ENCODE data around the gene HECTD4. TPM values are rescaled to one million over a fixed set of nuclear protein-coding genes. Genes with fewer than 3 reads are reported as not detected.

The HECTD4 gene, protein sequence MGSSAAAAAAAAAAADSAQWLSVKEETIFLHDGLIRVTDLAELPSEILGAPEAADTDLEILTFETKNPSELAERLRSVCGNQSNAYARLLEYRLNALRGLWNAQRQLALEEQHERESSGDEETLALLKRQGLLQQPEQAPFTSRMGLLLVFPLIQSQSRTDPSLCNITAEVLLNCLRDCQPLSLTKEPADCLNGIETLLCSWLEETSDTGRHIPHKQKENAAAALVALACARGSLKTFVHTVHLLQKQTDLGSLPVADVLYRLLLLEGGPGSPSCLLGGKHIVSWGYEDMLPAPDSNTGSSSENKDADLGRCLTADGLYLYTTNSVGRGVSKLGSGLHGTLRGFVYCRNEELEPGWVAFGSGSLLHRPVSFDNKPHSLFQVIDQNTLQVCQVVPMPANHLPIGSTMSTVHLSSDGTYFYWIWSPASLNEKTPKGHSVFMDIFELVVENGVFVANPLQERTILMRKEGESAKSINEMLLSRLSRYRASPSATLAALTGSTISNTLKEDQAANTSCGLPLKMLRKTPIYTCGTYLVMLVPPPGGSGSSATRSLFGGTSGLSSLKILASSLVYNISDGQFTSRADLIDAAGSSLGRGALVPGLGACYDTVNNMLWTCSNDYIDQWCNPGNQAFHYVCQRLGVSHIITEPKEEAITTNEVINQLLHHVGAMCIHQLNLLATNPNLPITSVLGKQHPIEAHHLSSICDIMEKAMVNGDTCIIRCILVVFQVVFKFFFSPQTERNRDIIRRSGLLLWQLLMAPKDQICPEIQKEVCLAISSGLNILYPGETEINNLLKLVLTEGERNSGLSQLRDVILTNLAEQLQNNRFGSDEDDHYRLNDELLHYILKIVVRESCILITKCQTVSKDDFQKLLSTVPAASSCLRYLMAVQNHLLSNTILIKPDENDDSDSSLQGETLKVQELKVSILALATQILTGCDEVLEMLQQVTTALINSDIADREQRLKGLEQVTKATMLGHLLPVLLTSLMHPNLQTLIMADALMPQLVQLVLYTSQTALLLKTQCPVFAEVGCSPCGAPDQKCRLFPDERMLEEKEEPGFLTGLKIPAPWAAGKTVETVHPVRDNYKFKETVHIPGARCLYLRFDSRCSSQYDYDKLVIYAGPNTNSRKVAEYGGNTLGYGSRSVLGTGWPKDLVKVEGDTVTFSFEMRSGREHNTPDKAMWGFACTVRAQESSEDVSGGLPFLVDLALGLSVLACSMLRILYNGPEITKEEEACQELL (N-terminal part only)
- total RNA-seq: 10 to 100 TPM; 39.3 to 47.8 TPM

DNA sequence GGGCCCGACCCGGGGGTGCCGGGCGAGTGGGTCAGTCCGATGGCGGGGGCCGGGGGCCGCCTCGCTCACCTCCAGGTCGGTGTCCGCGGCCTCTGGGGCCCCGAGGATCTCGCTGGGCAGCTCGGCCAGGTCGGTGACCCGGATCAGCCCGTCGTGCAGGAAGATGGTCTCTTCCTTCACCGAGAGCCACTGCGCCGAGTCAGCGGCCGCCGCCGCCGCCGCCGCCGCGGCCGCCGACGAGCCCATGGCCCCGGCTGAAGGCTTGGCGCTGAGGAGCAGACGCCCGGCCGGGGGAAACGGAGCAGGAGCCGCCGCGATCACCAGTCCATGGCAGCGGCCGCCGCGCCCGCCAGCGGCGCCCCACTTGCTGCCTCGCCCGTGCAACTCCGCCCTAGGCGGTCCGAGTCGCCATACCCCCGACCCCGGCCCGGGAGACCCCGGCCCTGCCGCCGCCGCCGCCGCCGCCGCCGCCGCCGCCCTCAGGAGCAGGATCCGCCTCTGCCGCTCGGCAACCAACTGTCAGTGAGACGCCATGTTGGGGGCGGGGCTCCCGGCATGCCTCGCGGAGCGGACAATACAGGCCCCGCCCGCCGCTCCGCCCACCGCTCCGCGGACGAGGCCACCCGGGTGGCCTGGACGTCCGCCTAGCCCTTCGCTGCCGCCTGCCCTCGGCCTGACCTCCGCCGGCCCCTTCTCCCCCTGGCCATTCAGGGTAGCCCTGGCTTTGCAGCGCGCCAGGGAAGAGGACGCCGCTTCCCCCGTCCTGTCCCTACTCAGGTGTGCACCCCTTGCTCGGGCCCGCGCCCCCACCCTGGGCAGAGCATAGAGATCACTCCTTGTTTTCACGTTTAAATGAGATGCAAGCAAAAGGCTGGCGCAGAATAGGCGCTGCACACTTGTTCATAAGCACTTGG is at the start of gene HECTD4:
TSS of gene HECTD4 (minus strand) at position 549 of the 914 bp plus-strand sequence. CDS start at position 246, 303 bp downstream.
- H3K4me1 Mint-ChIP-seq (ENCODE audit: low read depth): peaks cover 27% of the 10 kb centered on the region
- DNase-seq: peak; percentile 95
- peak within 1 kb of the TSS; percentile 92 for H3K27ac Mint-ChIP-seq
- ATAC-seq: peak; percentile 98
- H3K36me3 Mint-ChIP-seq (ENCODE audit: low read depth): peaks cover 3% of the 10 kb centered on the region
- no peaks in the 10 kb centered on the region for H3K27me3 Mint-ChIP-seq (ENCODE audit: low read depth)
- H3K9me3 Mint-ChIP-seq (ENCODE audit: insufficient read depth): no peaks in the 10 kb centered on the region
- ChIA-PET POLR2A (no interaction called here), CTCF (interaction anchor here (1.2 kb wide), 1 partner anchor 184 kb away, joined by 4 read pairs; no protein-coding TSS in a partner anchor)
- H3K4me3 Mint-ChIP-seq: peak within 1 kb of the TSS; percentile 97

DNA sequence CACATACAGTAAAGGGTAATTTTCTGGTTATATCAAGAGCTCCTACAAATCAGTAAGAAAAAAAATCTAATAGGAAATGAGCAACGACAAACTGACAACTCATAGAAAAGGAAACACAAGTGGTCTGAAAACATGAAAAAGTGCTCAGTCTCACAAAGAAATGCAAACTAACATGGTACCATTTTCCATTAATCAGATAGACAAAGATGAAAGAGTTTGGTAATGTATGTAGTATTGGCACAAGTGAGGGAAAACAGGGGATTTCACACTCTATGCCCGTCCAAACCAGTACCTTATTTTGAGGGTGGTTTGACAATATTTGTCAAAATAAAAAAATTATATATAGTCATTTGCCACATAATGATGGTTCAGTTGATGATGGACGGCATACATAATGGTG is 49.7 kb upstream of the HECTD4 start:
- Mint-ChIP-seq H3K36me3 (ENCODE audit: low read depth) (peaks cover 19% of the 10 kb centered on the region), H3K4me3 (no peak overlapping the region), H3K9me3 (ENCODE audit: insufficient read depth) (no peaks in the 10 kb centered on the region), H3K27me3 (ENCODE audit: low read depth) (no peaks in the 10 kb centered on the region), H3K4me1 (ENCODE audit: low read depth) (peaks cover 18% of the 10 kb centered on the region), H3K27ac (peak overlapping the region; percentile 7)
- ATAC-seq (no peak), DNase-seq (no peak)
- POLR2A ChIA-PET: no interaction called here
- CTCF ChIA-PET: no interaction called here

- CTCF ChIA-PET: no interaction called here
- peaks cover 22% of the 10 kb centered on the region for H3K36me3 Mint-ChIP-seq (ENCODE audit: low read depth)
- DNase-seq (no peak), ATAC-seq (peak; percentile 32)
- H3K4me3 Mint-ChIP-seq: no peak overlapping the region
- no peaks in the 10 kb centered on the region for H3K9me3 Mint-ChIP-seq (ENCODE audit: insufficient read depth)
- no peak overlapping the region for H3K27ac Mint-ChIP-seq
- H3K4me1 Mint-ChIP-seq (ENCODE audit: low read depth): peaks cover 18% of the 10 kb centered on the region
- H3K27me3 Mint-ChIP-seq (ENCODE audit: low read depth): no peaks in the 10 kb centered on the region
- POLR2A ChIA-PET: no interaction called here
Measured at GRCh38 chr12:112430929-112431328, 48.7 kb upstream of the HECTD4 start.

GRCh38 chr12:112427760-112428159 is 45.5 kb upstream of the HECTD4 start:
- no peaks in the 10 kb centered on the region for H3K27me3 Mint-ChIP-seq (ENCODE audit: low read depth)
- H3K9me3 Mint-ChIP-seq (ENCODE audit: insufficient read depth): no peaks in the 10 kb centered on the region
- H3K4me1 Mint-ChIP-seq (ENCODE audit: low read depth): peaks cover 26% of the 10 kb centered on the region
- ATAC-seq (no peak), DNase-seq (no peak)
- peaks cover 29% of the 10 kb centered on the region for H3K36me3 Mint-ChIP-seq (ENCODE audit: low read depth)
- CTCF ChIA-PET: no interaction called here
- no peak overlapping the region for H3K4me3 Mint-ChIP-seq
- H3K27ac Mint-ChIP-seq: no peak overlapping the region
- POLR2A ChIA-PET: interaction anchor here (1.2 kb wide), 1 partner anchor 9 kb away, joined by 3 read pairs; the partner anchor contains the start of gene PTPN11

DNA sequence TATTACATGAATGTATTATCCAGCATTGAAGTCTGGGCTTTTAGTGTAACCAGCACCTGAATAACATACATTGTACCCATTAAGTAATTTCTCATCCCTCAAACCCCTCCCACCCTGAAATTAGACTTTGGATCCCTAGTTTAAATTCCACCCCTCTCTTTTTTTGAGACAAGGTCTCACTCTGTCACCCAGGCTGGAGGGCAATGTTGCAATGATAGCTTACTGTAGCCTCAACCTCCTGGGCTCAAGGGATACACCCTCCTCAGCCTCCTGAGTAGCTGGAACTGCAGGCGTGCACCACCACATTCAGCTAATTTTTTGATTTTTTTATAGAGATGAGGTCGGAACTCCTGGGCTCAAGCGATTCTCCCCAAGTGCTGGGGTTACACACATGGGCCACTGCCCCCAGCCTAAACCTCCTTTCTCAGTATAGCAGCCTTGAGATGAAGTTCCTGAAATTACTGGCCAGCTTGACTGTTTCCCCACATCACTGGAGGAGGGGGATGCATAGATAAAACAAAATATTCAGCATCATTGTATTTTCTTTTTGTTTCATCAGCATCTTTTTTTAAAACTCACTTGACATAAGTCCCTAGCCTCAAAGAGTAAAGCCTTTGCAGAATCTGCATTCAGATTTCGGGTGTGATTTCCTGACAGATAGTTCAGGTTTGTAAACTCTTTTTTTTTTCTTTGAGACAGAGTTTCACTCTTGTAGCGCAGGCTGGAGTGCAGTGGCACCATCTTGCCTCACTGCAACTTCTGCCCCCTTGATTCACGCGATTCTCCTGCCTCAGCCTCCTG is 43.6 kb upstream of the HECTD4 start:
- Mint-ChIP-seq H3K4me1 (ENCODE audit: low read depth) (peaks cover 29% of the 10 kb centered on the region), H3K27me3 (ENCODE audit: low read depth) (no peaks in the 10 kb centered on the region), H3K9me3 (ENCODE audit: insufficient read depth) (no peaks in the 10 kb centered on the region), H3K36me3 (ENCODE audit: low read depth) (peaks cover 22% of the 10 kb centered on the region), H3K27ac (no peak overlapping the region), H3K4me3 (no peak overlapping the region)
- POLR2A ChIA-PET: no interaction called here
- DNase-seq (no peak), ATAC-seq (no peak)
- CTCF ChIA-PET: interaction anchor here (0.7 kb wide), 1 partner anchor 92 kb away, joined by 3 read pairs; no protein-coding TSS in a partner anchor

DNA sequence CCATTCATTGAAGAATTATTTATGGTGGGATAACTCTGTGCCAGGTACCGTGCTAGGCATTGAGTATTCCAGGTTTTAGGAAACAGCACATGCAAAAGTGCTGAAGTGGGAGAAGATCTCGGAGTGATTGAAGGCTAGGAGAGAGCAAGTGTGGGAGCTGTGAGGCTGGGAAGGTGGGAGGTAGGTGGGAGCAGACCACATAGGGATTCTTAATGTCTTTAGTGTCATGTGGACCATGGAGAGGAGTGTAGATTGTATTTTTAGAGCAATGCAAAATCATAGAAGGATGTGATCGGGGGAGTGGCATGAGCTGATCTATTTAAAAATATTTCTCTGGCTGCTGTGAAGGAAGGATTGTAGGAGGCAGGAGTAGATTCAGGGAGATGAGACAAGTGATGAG is 41.9 kb upstream of the HECTD4 start:
- H3K4me3 Mint-ChIP-seq: no peak overlapping the region
- POLR2A ChIA-PET: no interaction called here
- CTCF ChIA-PET: interaction anchor here (0.6 to 0.9 kb wide), 2 partner anchors 12 to 13 kb away, joined by 3 read pairs; no protein-coding TSS in a partner anchor
- peaks cover 23% of the 10 kb centered on the region for H3K36me3 Mint-ChIP-seq (ENCODE audit: low read depth)
- peaks cover 37% of the 10 kb centered on the region for H3K4me1 Mint-ChIP-seq (ENCODE audit: low read depth)
- H3K9me3 Mint-ChIP-seq (ENCODE audit: insufficient read depth): no peaks in the 10 kb centered on the region
- H3K27ac Mint-ChIP-seq: no peak overlapping the region
- ATAC-seq (no peak), DNase-seq (no peak)
- no peaks in the 10 kb centered on the region for H3K27me3 Mint-ChIP-seq (ENCODE audit: low read depth)

DNA sequence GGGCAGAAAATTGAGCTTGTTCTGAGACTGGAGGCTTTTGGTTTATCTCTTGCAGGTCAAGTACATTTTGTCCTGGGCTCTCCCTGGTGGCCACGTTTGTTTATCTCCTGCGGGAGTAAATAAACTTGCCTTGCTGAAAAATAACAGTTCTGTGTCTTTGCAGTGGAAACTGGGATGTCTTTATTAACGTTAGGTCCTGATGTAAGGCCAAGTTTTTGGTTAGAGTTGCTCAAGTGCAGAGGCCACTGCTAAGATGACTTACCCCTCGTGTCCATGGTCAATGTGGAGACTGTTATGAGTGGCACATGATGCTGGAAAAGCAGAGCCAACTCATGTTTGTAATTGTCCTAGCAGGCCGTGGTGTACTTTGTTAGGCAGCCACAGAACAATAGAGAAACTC is 40.3 kb upstream of the HECTD4 start:
- ChIA-PET CTCF (interaction anchor here (1.1 kb wide), 1 partner anchor 12 kb away, joined by 4 read pairs; no protein-coding TSS in a partner anchor), POLR2A (interaction anchor here (0.6 kb wide), 1 partner anchor 23 kb away, joined by 5 read pairs; no protein-coding TSS in a partner anchor)
- Mint-ChIP-seq H3K4me3 (no peak overlapping the region), H3K9me3 (ENCODE audit: insufficient read depth) (no peaks in the 10 kb centered on the region), H3K36me3 (ENCODE audit: low read depth) (peaks cover 20% of the 10 kb centered on the region), H3K4me1 (ENCODE audit: low read depth) (peaks cover 39% of the 10 kb centered on the region), H3K27ac (no peak overlapping the region), H3K27me3 (ENCODE audit: low read depth) (no peaks in the 10 kb centered on the region)
- DNase-seq: no peak
- ATAC-seq: no peak

DNA sequence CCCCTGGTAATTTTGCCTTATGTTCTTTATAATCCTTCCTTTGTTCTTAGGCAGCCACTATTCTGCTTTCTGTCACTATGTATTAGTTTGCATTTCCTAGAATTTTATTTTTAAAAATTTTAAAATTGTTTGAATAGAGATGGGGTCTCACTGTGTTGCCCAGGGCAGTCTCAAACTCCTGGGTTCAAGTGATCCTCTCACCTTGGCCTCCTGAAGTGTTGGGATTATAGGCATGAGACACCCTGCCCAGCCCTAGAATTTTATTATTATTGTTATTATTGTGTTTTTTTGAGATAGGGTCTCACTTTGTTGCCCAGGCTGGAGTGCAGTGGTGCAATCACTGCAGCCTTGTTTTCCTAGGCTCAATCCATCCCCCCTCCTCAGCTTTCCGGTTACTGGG is 39.1 kb upstream of the HECTD4 start:
- Mint-ChIP-seq H3K36me3 (ENCODE audit: low read depth) (peaks cover 18% of the 10 kb centered on the region), H3K27me3 (ENCODE audit: low read depth) (no peaks in the 10 kb centered on the region), H3K27ac (no peak overlapping the region), H3K4me1 (ENCODE audit: low read depth) (peaks cover 45% of the 10 kb centered on the region), H3K4me3 (no peak overlapping the region), H3K9me3 (ENCODE audit: insufficient read depth) (no peaks in the 10 kb centered on the region)
- ChIA-PET POLR2A (no interaction called here), CTCF (interaction anchor here (1.1 to 1.6 kb wide), 2 partner anchors 10 to 19 kb away, joined by 4 read pairs; no protein-coding TSS in a partner anchor)
- DNase-seq (no peak), ATAC-seq (no peak)

DNA sequence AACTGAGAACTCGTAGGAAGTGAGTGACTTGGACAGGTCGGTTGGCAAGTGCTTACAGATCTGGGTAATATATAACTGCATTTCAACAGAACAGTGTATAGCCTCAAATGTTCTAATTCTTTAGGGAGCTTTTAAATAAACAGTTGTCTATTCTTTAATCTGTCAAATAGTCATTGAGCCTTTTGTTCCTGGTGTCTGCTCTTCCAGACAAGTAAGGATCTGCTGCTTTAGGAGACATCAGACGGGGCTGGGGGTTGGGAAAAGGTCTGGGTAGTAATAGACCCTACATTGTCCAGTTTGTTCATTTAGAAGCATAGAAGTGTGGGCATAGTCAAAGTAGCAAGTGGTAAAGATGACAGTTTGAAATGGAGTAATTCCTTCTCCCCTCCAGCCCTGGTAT is 38.5 kb upstream of the HECTD4 start:
- CTCF ChIA-PET: interaction anchor here (1.6 kb wide), 1 partner anchor 18 kb away, joined by 4 read pairs; no protein-coding TSS in a partner anchor
- no peak for ATAC-seq
- H3K4me1 Mint-ChIP-seq (ENCODE audit: low read depth): peaks cover 45% of the 10 kb centered on the region
- peak overlapping the region; percentile 36 for H3K27ac Mint-ChIP-seq
- DNase-seq: no peak
- no peaks in the 10 kb centered on the region for H3K9me3 Mint-ChIP-seq (ENCODE audit: insufficient read depth)
- H3K27me3 Mint-ChIP-seq (ENCODE audit: low read depth): no peaks in the 10 kb centered on the region
- POLR2A ChIA-PET: interaction anchor here (0.5 kb wide), 1 partner anchor 32 kb away, joined by 3 read pairs; no protein-coding TSS in a partner anchor
- peak overlapping the region; percentile 25 for H3K4me3 Mint-ChIP-seq
- peaks cover 17% of the 10 kb centered on the region for H3K36me3 Mint-ChIP-seq (ENCODE audit: low read depth)

Data from activated CD8-positive, alpha-beta T cell treated with anti-CD3 and anti-CD28 coated beads, Interleukin-2, amount 10 ng/mL, durations not matched to agents 7 days and 5 days (primary cell).